RWPE2 (cell line): Measurements from ENCODE around the gene COQ8A.

Experiments used
- ATAC-seq: fragments of 200-7000 bp; cut with Tn5 transposase; 3 replicates; pipeline ENCODE4 v1.9.1; 2021; ENCODE audit warnings: low read depth
- DNase-seq: peaks from one replicate; pipeline ENCODE4 v3.0.0-alpha.2; 2020; ENCODE audit warnings: low spot score
- H3K27ac ChIP-seq: fragments of 450-650 bp; 2 replicates; pipeline ENCODE4 v1.5.1; 2017; ENCODE audit warnings: mild to moderate bottlenecking; ENCODE audit not compliant: poor library complexity, severe bottlenecking
- H3K27me3 ChIP-seq: fragments of 250-450 bp; sonication (Bioruptor Pico); 2 replicates; pipeline ENCODE4 v1.5.1; 2021; ENCODE audit warnings: mild to moderate bottlenecking, moderate library complexity; ENCODE audit not compliant: insufficient read depth, poor library complexity, severe bottlenecking
- H3K36me3 ChIP-seq: fragments of 250-450 bp; sonication (Bioruptor Pico); 2 replicates; pipeline ENCODE4 v1.5.1; 2020; ENCODE audit warnings: low read depth, mild to moderate bottlenecking, moderate library complexity
- H3K4me1 ChIP-seq: fragments of 250-450 bp; sonication (Bioruptor Pico); 2 replicates; pipeline ENCODE4 v1.5.1; 2021; ENCODE audit warnings: mild to moderate bottlenecking, moderate library complexity; ENCODE audit not compliant: insufficient read depth, poor library complexity, severe bottlenecking
- H3K4me3 ChIP-seq: fragments of 250-450 bp; sonication (Bioruptor Pico); 2 replicates; pipeline ENCODE4 v1.5.1; 2021; ENCODE audit warnings: mild to moderate bottlenecking, moderate library complexity; ENCODE audit not compliant: severe bottlenecking
- H3K9me3 ChIP-seq: fragments of 250-450 bp; sonication (Bioruptor Pico); 2 replicates; pipeline ENCODE4 v1.5.1; 2021; ENCODE audit warnings: mild to moderate bottlenecking, moderate library complexity; ENCODE audit not compliant: severe bottlenecking
- TF ChIP-seq, protein P1 (sequence below): fragments of 450-650 bp; IDR thresholded peaks from one replicate; pipeline ENCODE4 v1.5.1; 2017; ENCODE audit warnings: mild to moderate bottlenecking, moderate library complexity; ENCODE audit not compliant: poor library complexity, severe bottlenecking

The COQ8A gene

GRCh38 chr1:226974544-226975258 lies 34.6 kb downstream of the COQ8A start:
- TF ChIP-seq, protein P1, sequence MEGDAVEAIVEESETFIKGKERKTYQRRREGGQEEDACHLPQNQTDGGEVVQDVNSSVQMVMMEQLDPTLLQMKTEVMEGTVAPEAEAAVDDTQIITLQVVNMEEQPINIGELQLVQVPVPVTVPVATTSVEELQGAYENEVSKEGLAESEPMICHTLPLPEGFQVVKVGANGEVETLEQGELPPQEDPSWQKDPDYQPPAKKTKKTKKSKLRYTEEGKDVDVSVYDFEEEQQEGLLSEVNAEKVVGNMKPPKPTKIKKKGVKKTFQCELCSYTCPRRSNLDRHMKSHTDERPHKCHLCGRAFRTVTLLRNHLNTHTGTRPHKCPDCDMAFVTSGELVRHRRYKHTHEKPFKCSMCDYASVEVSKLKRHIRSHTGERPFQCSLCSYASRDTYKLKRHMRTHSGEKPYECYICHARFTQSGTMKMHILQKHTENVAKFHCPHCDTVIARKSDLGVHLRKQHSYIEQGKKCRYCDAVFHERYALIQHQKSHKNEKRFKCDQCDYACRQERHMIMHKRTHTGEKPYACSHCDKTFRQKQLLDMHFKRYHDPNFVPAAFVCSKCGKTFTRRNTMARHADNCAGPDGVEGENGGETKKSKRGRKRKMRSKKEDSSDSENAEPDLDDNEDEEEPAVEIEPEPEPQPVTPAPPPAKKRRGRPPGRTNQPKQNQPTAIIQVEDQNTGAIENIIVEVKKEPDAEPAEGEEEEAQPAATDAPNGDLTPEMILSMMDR = no peak
- Histone ChIP-seq H3K4me1 (no peaks in the 10 kb centered on the region), H3K9me3 (no peaks in the 10 kb centered on the region), H3K36me3 (no peaks in the 10 kb centered on the region), H3K27ac (no peak overlapping the region), H3K4me3 (no peak overlapping the region), H3K27me3 (no peaks in the 10 kb centered on the region)
- ATAC-seq = no peak
- DNase-seq = no peak

- no peaks in the 10 kb centered on the region for H3K9me3 ChIP-seq
- H3K4me1 ChIP-seq = no peaks in the 10 kb centered on the region
- TF ChIP-seq, protein P1 = no peak
- H3K27ac ChIP-seq = no peak overlapping the region
- H3K4me3 ChIP-seq = no peak overlapping the region
- no peak for ATAC-seq
- no peak for DNase-seq
- H3K36me3 ChIP-seq = no peaks in the 10 kb centered on the region
- H3K27me3 ChIP-seq = no peaks in the 10 kb centered on the region
Measured at GRCh38 chr1:226975259-226976250, 35.5 kb downstream of the COQ8A start.

- no peaks in the 10 kb centered on the region for H3K4me1 ChIP-seq
- H3K4me3 ChIP-seq = no peak overlapping the region
- ATAC-seq (no peak), DNase-seq (no peak)
- TF ChIP-seq, protein P1 = no peak
- H3K27ac ChIP-seq = no peak overlapping the region
- no peaks in the 10 kb centered on the region for H3K27me3 ChIP-seq
- H3K36me3 ChIP-seq = no peaks in the 10 kb centered on the region
- no peaks in the 10 kb centered on the region for H3K9me3 ChIP-seq
Measured at GRCh38 chr1:226976276-226976977, 36.3 kb downstream of the COQ8A start.

DNA sequence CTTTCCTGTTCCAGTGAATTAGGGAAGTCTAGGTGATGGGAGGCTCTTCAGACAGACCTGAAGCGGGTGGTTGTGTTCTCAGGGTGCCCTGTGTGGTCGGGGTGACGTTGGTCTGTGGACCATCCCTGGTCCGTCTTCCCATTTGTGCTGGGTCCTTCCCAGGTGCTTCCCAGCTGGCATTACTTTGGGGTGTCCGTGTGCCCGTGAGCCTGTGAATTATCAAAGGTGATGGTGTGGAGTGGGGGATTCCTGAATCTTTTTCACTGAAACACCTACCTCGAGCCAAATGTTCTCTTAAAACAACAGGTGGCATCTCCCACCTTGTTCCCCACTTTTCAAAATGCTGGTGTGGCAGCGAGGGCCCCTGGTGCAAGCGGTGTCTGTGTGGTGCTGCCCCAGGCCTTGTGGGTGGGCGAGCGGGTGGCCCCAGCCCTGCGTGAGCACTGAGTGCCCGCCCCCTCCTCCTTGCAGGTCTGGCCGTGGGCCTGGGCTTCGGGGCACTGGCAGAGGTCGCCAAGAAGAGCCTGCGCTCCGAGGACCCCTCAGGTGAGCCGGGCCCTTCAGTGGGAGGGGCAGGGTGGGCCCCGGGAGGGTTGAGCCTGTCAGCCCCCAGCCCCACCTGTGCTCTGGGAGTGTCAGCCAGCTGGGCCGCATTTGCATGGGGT lies 37.0 kb downstream of the COQ8A start:
- H3K4me3 ChIP-seq = no peak overlapping the region
- no peaks in the 10 kb centered on the region for H3K36me3 ChIP-seq
- ATAC-seq (no peak), DNase-seq (no peak)
- TF ChIP-seq, protein P1 = no peak
- H3K4me1 ChIP-seq = no peaks in the 10 kb centered on the region
- H3K27me3 ChIP-seq = no peaks in the 10 kb centered on the region
- no peaks in the 10 kb centered on the region for H3K9me3 ChIP-seq
- no peak overlapping the region for H3K27ac ChIP-seq
